T-helper 1 cell (primary cell): ENCODE measurements around the gene SH3GLB2.
"Not testable (repeated sequence)": the region's sequence is repeated elsewhere in the genome, so short reads cannot be mapped to it uniquely, and the experiment has no call there.

Source experiments
- DNase-seq, 5 donors: peaks; one replicate each; pipeline ENCODE4 v3.0.0-alpha.2; 2012 to 2020

Gene SH3GLB2

DNA sequence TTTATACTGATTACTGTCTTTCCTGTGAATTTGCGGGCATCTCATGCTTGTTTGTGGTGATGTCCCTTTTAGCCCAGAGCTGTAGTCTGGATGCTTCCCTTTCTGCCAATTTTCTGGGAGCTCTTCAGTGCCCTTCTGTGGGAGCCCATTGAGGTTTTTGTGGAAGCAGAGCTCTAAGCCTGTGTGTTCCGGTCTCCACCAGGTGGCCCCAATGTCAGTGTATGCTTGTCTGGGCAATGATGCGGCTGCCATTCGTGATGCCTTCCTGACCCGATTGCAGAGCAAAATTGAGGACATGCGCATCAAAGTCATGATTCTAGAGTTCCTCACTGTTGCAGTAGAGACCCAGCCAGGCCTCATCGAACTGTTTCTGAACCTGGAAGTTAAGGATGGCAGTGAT lies 35.1 kb downstream of the SH3GLB2 start:
- DNase-seq = no peak

DNA sequence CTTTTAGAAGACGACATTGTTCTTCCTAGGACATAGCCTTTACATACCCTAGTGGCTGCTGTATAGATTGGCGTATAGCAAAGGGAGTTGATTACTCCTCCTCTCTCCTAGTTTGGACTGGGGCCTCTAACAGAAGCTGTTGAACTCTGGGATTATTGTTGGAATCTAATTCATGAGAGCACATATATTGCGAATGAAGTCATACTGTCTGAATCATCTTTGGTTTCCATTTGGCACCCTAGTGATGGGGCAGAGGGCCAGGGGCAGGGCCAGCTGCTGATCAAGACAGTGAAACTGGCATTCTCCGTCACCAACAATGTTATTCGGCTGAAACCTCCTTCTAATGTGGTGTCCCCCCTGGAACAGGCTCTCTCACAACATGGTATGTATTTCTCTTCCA lies 40.3 kb downstream of the SH3GLB2 start:
- DNase-seq = no peak

DNA sequence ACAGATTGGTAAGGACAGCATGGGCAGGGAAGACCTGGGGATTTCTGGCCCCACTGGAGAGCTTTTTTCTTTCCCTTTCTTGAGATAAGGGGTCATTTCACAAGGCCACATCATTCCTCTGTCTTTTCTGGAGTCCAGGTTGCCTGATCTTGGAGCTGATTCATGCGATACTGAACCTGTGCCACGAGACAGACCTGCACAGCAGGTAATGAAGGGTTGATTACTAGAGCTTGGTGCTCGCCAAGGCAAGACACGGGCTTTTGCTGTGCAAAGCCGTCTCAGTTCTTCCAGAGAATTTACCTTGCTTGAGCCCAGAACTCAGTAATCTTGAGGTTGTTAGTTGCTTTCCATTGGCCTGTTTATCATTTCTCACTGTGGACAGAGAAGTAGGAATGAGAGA lies 41.5 kb downstream of the SH3GLB2 start:
- no peak for DNase-seq

DNA sequence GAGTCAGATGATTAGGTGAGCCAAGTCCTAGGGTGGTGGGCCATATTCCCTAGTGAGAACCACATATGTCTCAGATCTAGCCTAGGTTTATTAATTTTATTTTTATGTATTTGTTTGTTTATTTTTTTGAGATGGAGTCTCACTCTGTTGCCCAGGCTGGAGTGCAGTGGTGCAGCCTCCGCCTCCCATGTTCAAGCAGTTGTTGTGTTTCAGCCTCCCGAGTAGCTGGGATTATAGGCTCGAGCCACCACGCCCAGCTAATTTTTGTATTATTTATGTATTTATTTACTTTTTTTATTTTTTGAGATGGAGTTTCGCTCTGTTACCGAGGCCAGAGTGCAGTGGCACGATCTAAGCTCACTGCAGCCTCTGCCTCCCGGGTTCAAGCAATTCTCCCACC lies 44.6 kb downstream of the SH3GLB2 start:
- no peak for DNase-seq

DNA sequence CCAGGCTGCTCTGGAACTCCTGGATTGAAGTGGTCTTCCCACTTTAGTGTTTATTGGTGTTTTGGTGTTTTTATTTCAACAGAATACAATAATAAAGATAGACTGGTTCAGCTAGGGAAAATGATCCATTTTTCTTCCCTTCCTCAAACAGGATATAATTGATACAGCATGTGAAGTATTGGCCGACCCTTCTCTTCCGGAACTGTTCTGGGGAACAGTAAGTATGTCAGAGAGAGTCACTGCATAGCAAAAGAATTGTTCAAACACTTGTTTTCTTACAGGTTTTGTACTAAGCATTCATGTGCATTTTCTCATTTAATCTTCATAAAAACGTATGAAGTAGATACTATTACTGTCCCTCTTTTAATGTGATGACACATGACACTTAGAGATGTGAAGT lies 49.0 kb downstream of the SH3GLB2 start:
- no peak for DNase-seq

DNA sequence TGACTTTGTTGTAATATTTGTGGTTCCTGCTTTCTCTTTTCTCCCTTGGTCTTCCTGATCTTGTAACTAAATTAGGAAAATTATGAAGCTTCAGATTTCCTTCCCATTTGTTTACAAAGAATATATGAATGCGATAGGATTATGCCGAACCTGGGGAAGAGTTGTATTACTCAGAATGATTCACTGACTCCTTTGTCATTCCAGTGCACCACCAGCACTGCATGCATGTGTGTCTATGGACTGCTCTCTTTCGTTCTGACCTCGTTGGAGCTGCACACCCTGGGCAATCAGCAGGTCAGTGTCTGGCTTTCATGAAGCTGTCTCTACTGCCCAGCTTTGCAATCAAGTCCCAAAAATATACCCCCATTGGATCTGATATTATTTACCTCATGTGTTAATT lies 55.2 kb downstream of the SH3GLB2 start:
- no peak for DNase-seq

DNA sequence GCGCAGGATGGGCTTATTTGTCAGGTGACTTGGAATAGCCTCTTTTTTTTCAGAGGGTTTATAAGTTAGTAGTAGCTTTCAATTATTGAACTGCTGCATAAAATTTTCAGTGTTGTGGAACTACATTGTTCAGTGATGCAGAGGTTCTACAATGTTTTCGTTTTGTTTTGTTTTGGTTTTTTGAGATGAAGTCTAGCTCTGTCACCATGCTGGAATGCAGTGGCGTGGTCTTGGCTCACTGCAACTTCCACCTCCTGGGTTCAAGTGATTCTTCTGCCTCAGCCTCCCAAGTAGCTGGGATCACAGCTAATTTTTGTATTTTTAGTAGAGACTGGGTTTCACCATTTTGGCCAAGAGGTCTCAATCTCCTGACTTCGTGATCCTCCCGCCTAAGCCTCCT lies 58.6 kb downstream of the SH3GLB2 start:
- DNase-seq = no peak

DNA sequence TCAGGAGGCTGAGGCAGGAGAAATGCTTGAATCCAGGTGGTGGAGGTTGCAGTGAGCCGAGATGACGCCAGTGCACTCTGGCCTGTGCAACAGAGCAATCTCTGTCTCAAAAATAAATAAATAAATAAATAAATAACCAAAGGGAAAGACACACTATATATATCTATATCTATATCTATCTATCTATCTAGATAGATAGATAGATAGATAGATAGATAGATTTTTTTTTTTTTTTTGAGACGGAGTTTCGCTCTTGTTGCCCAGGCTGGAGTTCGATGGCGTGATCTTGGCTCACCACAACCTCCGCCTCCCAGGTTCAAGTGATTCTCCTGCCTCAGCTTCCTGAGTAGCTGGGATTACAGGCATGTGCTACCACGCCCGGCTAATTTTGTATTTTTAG lies 66.7 kb downstream of the SH3GLB2 start:
- not testable (repeated sequence) for DNase-seq
